Activated naive CD4-positive, alpha-beta T cell treated with anti-CD3 and anti-CD28 coated beads for 36 hours (primary cell): ENCODE results near the gene TXNDC11. TPM values are rescaled to one million over a fixed set of nuclear protein-coding genes. Genes with fewer than 3 reads are reported as not detected.

Experiments used
- CTCF ChIA-PET: fragments of 350-600 bp; sonication (Branson Sonifier 250); formaldehyde crosslinking; loops from one replicate; lab custom pipeline; 2021; ENCODE audit warnings: antibody characterized with exemption; lab: Charles Lee
- DNase-seq: peaks from one replicate; pipeline ENCODE4 v3.0.0-alpha.2; 2020
- H3K27ac Mint-ChIP-seq: one replicate; pipeline ENCODE4 v1.8.0; 2021; ENCODE audit warnings: mild to moderate bottlenecking, mixed read lengths
- H3K27me3 Mint-ChIP-seq: one replicate; pipeline ENCODE4 v1.8.0; 2021; ENCODE audit warnings: low read depth, mixed read lengths
- H3K36me3 Mint-ChIP-seq: one replicate; pipeline ENCODE4 v1.8.0; 2021; ENCODE audit warnings: low read depth, mixed read lengths
- H3K4me1 Mint-ChIP-seq: one replicate; pipeline ENCODE4 v1.8.0; 2021; ENCODE audit warnings: low read depth, mixed read lengths
- H3K4me3 Mint-ChIP-seq: one replicate; pipeline ENCODE4 v1.8.0; 2021; ENCODE audit warnings: mild to moderate bottlenecking, moderate library complexity, mixed read lengths
- H3K9me3 Mint-ChIP-seq: one replicate; pipeline ENCODE4 v1.8.0; 2021; ENCODE audit warnings: mixed read lengths
- intact Hi-C: fragments of 100-400 bp; cut with micrococcal nuclease; formaldehyde crosslinking; loops from one replicate; pipeline ENCODE4 v1.15.1; 2023
- total RNA-seq, 2 experiments: library from RNA; stranded (reverse); gene quantifications; one replicate each; pipeline ENCODE4 v1.2.3, GENCODE V29; 2021

The TXNDC11 gene
- total RNA-seq, 2 experiments from 2014 or later: 24.6 to 25.5 TPM

DNA sequence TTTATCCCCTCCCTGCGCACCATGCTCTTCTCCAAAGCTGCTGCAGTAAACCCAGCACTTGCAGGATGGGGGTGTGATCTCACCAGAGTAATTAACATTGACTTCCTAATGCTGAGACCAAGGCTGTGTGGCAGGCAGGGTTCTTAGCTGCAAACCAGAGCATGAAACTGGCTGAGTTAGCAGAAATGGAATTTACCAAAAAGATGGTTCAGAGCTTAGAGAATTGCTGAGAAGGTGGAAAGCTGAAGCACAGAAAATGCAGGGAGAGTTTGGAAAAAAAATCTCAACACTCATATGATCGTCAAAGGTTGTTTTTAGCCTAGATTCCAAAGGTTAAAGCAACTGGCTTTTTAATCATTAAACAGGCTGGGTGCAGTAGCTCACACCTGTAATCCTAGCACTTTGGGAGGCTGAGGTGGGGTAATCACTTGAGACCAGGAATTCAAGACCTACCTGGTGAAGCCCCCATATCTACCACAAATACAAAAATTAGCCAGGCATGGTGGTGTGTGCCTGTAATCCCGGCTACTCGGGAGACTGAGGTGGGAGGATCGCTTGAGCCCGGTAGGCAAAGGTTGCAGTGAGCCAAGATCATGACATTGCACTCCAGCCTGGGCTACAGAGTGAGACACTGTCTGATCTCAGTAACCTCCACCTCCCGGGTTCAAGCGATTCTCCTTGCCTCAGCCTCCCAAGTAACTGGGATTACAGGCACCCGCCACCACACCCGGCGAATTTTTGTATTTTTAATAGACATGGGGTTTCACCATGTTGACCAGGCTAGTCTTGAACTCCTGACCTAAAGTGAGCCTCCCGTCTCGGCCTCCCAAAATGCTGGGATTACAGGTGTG is 6.0 kb upstream of the TXNDC11 start:
- Mint-ChIP-seq H3K27me3 (no peaks in the 10 kb centered on the region), H3K4me3 (no peak overlapping the region), H3K27ac (no peak overlapping the region), H3K36me3 (peaks cover 19% of the 10 kb centered on the region), H3K4me1 (peaks cover 6% of the 10 kb centered on the region), H3K9me3 (no peaks in the 10 kb centered on the region)
- DNase-seq: no peak
- CTCF ChIA-PET: interaction anchor here (0.7 kb wide), 2 partner anchors 12 to 43 kb away, joined by 3 to 4 read pairs; no protein-coding TSS in a partner anchor
- intact Hi-C loops: loop anchor here (10.0 kb wide), 1 partner anchor 316 kb away; no protein-coding TSS in a partner anchor

DNA sequence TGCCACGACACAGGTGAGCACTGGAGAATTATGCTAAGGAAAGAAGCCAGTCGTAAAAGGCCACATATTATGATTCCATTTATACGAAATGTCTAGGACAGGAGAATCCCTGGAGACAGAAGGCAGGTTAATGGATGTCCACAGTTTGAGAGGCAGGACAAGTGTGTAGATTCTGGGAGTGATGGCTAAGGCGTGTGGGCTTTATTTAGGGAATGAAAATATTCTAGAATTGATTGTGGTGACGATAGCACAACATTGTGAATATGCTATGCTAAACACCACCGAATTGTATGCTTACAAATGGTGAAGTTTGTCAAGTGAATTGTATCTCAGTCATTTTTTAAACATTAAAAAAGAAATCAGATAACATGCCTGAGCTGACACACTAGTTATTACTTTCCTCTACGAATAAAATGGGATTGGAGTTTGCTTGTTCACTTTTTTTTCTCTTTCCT is 5.3 kb upstream of the TXNDC11 start:
- CTCF ChIA-PET: interaction anchor here (0.7 kb wide), 2 partner anchors 11 to 44 kb away, joined by 3 to 4 read pairs; no protein-coding TSS in a partner anchor
- Mint-ChIP-seq H3K36me3 (peaks cover 19% of the 10 kb centered on the region), H3K4me1 (peaks cover 9% of the 10 kb centered on the region), H3K9me3 (no peaks in the 10 kb centered on the region), H3K27ac (no peak overlapping the region), H3K4me3 (no peak overlapping the region), H3K27me3 (no peaks in the 10 kb centered on the region)
- no peak for DNase-seq
- intact Hi-C loops: loop anchor here (10.0 kb wide), 1 partner anchor 317 kb away; no protein-coding TSS in a partner anchor

DNA sequence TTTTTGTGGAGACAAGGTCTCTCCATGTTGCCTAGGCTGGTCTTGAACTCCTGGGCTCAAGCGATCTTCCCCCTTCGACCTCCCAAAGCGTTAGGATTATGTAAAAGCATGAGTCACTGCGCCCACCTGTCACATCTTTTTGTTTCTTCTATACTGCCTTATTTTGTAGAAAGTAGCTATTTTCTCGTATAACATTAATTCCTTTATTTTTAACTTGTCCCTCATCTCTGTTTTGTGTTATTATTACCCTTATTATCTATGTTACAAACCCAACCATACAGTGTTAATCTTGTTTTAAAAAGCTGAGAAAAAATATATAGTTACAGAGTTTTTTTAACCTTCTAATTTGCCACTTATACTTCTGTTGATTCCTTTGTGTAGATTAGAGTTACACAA is 1.4 kb upstream of the TXNDC11 start:
- no peak for DNase-seq
- H3K9me3 Mint-ChIP-seq: no peaks in the 10 kb centered on the region
- H3K36me3 Mint-ChIP-seq: peaks cover 12% of the 10 kb centered on the region
- H3K4me1 Mint-ChIP-seq: peaks cover 35% of the 10 kb centered on the region
- intact Hi-C loops: loop anchor here (10.0 kb wide), 1 partner anchor 321 kb away; no protein-coding TSS in a partner anchor
- no peaks in the 10 kb centered on the region for H3K27me3 Mint-ChIP-seq
- peak overlapping the region; percentile 19 for H3K27ac Mint-ChIP-seq
- CTCF ChIA-PET: interaction anchor here (0.6 to 4.2 kb wide), 5 partner anchors 39 to 132 kb away, joined by 3 to 25 read pairs (median 4); partner anchors contain the start of gene ZC3H7A
- H3K4me3 Mint-ChIP-seq: peak overlapping the region; percentile 91

- no peaks in the 10 kb centered on the region for H3K27me3 Mint-ChIP-seq
- no peaks in the 10 kb centered on the region for H3K9me3 Mint-ChIP-seq
- intact Hi-C loops: loop anchor here (2.0 to 10.0 kb wide), 2 partner anchors 75 to 321 kb away; partner anchors contain the start of gene SNN
- DNase-seq: peak; percentile 54
- H3K4me1 Mint-ChIP-seq: peaks cover 41% of the 10 kb centered on the region
- peak overlapping the region; percentile 91 for H3K4me3 Mint-ChIP-seq
- CTCF ChIA-PET: interaction anchor here (0.6 to 4.2 kb wide), 8 partner anchors 14 to 132 kb away, joined by 3 to 25 read pairs (median 4); partner anchors contain the start of gene ZC3H7A
- H3K36me3 Mint-ChIP-seq: peaks cover 13% of the 10 kb centered on the region
- peak overlapping the region; percentile 96 for H3K27ac Mint-ChIP-seq
Measured at GRCh38 chr16:11743308-11744074, 834 bp upstream of the TXNDC11 start.

- Mint-ChIP-seq H3K27ac (peak overlapping the region; percentile 85), H3K4me1 (peaks cover 48% of the 10 kb centered on the region), H3K9me3 (no peaks in the 10 kb centered on the region), H3K4me3 (peak overlapping the region; percentile 91), H3K36me3 (peaks cover 19% of the 10 kb centered on the region), H3K27me3 (no peaks in the 10 kb centered on the region)
- CTCF ChIA-PET: interaction anchor here (1.8 to 4.2 kb wide), 2 partner anchors 45 to 55 kb away, joined by 5 to 25 read pairs; partner anchors contain the start of gene ZC3H7A
- intact Hi-C loops: loop anchor here (1.0 to 10.0 kb wide), 9 partner anchors 41 to 323 kb away; partner anchors contain the start of genes RSL1D1, SNN and ZC3H7A
- peak; percentile 59 for DNase-seq
Measured at GRCh38 chr16:11742093-11742535, 543 bp downstream of the TXNDC11 start.

GRCh38 chr16:11740567-11740966 is 2.1 kb downstream of the TXNDC11 start:
- Mint-ChIP-seq H3K27me3 (no peaks in the 10 kb centered on the region), H3K4me1 (peaks cover 51% of the 10 kb centered on the region), H3K36me3 (peaks cover 25% of the 10 kb centered on the region), H3K4me3 (peak overlapping the region; percentile 91), H3K9me3 (no peaks in the 10 kb centered on the region), H3K27ac (no peak overlapping the region)
- DNase-seq: no peak
- intact Hi-C loops: loop anchor here (10.0 kb wide), 1 partner anchor 324 kb away; no protein-coding TSS in a partner anchor
- CTCF ChIA-PET: interaction anchor here (1.8 to 4.2 kb wide), 2 partner anchors 43 to 57 kb away, joined by 5 to 25 read pairs; partner anchors contain the start of gene ZC3H7A

DNA sequence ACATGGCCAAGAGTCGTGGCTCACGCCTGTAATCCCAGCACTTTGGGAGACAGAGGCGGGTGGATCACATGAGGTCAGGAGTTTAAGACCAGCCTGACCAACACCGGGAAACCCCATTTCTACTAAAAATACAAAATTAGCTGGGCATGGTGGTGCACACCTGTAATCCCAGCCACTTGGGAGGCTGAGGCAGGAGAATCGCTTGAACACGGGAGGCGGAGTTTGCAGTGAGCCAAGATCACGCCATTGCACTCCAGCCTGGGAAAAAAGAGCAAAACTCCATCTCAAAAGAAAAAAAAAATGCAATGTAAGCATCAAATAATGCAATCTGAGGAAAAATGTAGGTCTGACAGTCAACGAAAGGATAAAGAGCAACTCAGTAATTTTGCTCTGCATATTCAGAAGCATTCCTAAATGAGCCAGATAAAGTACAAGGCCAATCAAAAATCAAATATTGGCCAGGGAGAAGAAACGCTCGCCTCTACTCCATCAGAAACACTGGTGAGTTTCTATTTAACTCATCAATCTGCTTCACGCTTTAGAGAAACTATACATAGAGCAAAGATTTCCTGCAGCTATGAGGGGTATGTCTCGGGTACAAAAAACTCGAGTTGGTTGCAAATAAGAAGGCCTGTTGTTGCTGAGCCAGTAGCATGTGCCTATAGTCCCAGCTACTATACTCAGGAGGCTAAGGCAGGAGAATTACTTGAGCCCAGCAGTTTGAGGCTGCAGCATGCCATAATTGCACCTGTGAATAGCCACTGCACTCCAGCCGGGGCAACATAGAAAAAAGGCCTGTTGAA is 3.7 kb downstream of the TXNDC11 start:
- H3K27me3 Mint-ChIP-seq: no peaks in the 10 kb centered on the region
- CTCF ChIA-PET: interaction anchor here (0.7 to 1.3 kb wide), 2 partner anchors 12 to 53 kb away, joined by 3 to 6 read pairs; no protein-coding TSS in a partner anchor
- H3K36me3 Mint-ChIP-seq: peaks cover 33% of the 10 kb centered on the region
- peak overlapping the region; percentile 48 for H3K27ac Mint-ChIP-seq
- intact Hi-C loops: no loop called here
- H3K4me1 Mint-ChIP-seq: peaks cover 53% of the 10 kb centered on the region
- H3K4me3 Mint-ChIP-seq: no peak overlapping the region
- DNase-seq: no peak
- no peaks in the 10 kb centered on the region for H3K9me3 Mint-ChIP-seq

DNA sequence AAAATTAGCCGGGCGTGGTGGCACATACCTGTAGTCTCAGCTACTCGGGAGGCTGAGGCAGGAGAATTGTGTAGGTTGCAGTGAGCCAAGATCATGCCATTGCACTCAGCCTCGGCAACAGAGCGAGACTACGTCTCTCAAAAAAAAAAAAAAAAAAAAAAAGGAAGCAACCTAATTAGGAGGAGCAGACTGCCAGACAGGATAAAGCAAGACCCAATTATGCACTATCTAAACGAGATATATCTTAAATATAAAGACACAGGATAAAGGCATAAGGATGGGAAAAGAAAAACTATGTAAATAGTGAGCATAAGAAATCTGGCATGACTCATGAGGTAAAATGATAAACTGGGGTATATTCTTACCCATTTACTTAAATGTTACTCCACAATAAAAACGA is 4.9 kb downstream of the TXNDC11 start:
- Mint-ChIP-seq H3K4me3 (no peak overlapping the region), H3K27me3 (no peaks in the 10 kb centered on the region), H3K9me3 (no peaks in the 10 kb centered on the region), H3K36me3 (peaks cover 35% of the 10 kb centered on the region), H3K27ac (no peak overlapping the region), H3K4me1 (peaks cover 51% of the 10 kb centered on the region)
- intact Hi-C loops: no loop called here
- CTCF ChIA-PET: interaction anchor here (0.7 to 1.3 kb wide), 2 partner anchors 14 to 54 kb away, joined by 3 to 6 read pairs; no protein-coding TSS in a partner anchor
- no peak for DNase-seq

GRCh38 chr16:11736903-11737302 is 5.8 kb downstream of the TXNDC11 start:
- Mint-ChIP-seq H3K27ac (no peak overlapping the region), H3K9me3 (no peaks in the 10 kb centered on the region), H3K27me3 (no peaks in the 10 kb centered on the region), H3K36me3 (peaks cover 38% of the 10 kb centered on the region), H3K4me1 (peaks cover 56% of the 10 kb centered on the region), H3K4me3 (no peak overlapping the region)
- CTCF ChIA-PET: interaction anchor here (0.6 to 1.4 kb wide), 3 partner anchors 9 to 205 kb away, joined by 3 to 4 read pairs (median 4); no protein-coding TSS in a partner anchor
- DNase-seq: no peak
- intact Hi-C loops: no loop called here

DNA sequence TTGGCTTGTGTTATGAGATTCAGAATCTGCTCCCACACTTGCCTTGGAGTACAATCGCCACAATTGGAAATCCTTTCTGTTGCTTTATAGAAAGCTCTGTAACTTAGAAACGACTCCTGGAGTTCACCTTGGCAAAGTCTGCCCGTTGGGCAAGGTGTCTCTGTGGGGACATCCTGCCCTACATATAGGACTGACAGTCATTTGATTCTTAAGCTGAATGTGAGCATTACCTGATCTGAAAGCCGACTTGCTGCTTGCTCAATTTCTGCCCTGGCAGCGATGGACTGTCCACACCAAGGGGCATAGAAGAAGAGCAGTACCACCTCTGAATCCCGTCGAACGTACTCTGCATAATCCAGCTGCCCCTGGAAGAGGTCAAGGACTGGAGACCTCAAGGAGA is 6.9 kb downstream of the TXNDC11 start:
- CTCF ChIA-PET: interaction anchor here (0.6 to 1.4 kb wide), 3 partner anchors 8 to 238 kb away, joined by 3 to 4 read pairs (median 3); no protein-coding TSS in a partner anchor
- intact Hi-C loops: no loop called here
- DNase-seq: no peak
- Mint-ChIP-seq H3K4me1 (peaks cover 51% of the 10 kb centered on the region), H3K27me3 (no peaks in the 10 kb centered on the region), H3K9me3 (no peaks in the 10 kb centered on the region), H3K4me3 (no peak overlapping the region), H3K36me3 (peaks cover 44% of the 10 kb centered on the region), H3K27ac (no peak overlapping the region)

DNA sequence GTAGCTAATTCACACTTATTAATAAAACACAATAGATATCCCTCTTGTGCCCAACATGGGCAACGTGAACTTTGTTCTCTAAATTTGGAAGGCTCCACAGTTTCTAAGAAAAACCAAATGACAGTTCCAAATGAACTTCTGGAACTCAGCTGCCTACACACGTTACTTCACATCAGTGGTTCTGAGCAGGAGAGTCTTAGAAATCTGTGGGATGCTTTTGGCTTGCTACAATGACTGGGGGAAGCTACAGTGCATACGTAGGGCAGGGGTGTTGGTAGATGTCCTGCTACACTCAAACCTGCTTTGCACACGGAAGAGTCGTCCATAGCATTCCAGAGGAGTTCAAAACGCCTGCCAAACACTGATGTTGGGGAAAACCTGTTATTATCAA is 8.0 kb downstream of the TXNDC11 start:
- Mint-ChIP-seq H3K27ac (no peak overlapping the region), H3K36me3 (peaks cover 47% of the 10 kb centered on the region), H3K27me3 (no peaks in the 10 kb centered on the region), H3K9me3 (no peaks in the 10 kb centered on the region), H3K4me1 (peaks cover 44% of the 10 kb centered on the region), H3K4me3 (no peak overlapping the region)
- no peak for DNase-seq
- CTCF ChIA-PET: interaction anchor here (0.6 kb wide), 1 partner anchor 339 kb away, joined by 3 read pairs; no protein-coding TSS in a partner anchor
- intact Hi-C loops: no loop called here
